T-cell (primary cell): ENCODE data around the gene WNT9A. TPM values are rescaled to one million over a fixed set of nuclear protein-coding genes. Genes with fewer than 3 reads are reported as not detected.

Source experiments
- ATAC-seq, 4 experiments: fragments of 200-7000 bp in 3 of 4; fragments of 150-1000 bp in 1 of 4; cut with Tn5 transposase; replicated peaks in 1 of 4; 1 replicate in 3 of 4; 2 replicates in 1 of 4; pipeline ENCODE4 v1.10.0; 2021; ENCODE audit warnings: moderate library complexity in 3 of 4, mild to moderate bottlenecking in 2 of 4, moderate number of reproducible peaks in 1 of 4
- CTCF ChIA-PET, 2 donors: fragments of 300-600 bp; sonication (Branson Sonifier 250); formaldehyde crosslinking; loops; one replicate each; lab custom pipeline; 2022; ENCODE audit warnings: antibody characterized with exemption in 2 of 2; lab: Charles Lee
- POLR2A ChIA-PET, 2 donors: fragments of 300-600 bp; sonication (Branson Sonifier 250); formaldehyde crosslinking; loops; one replicate each; lab custom pipeline; 2022; ENCODE audit warnings: antibody characterized with exemption in 2 of 2; lab: Charles Lee
- DNase-seq, 35 experiments: peaks; one replicate each; pipeline versions ENCODE4 v3.0.0 to v3.0.0-alpha.2; 2013 to 2023
- H3K27ac ChIP-seq: one replicate; pipeline ENCODE4 v1.5.1; 2013; ENCODE audit warnings: low read length
- H3K27me3 ChIP-seq, 2 experiments: replicated peaks in 1 of 2; 1 replicate in 1 of 2; 2 replicates in 1 of 2; pipeline versions ENCODE4 v1.6.1 to v1.7.0; 2013; ENCODE audit warnings: low read length in 1 of 2, mixed read lengths in 1 of 2; ENCODE audit not compliant: control insufficient read depth in 2 of 2, insufficient read depth in 2 of 2; ENCODE audit errors: extremely low read depth in 1 of 2
- H3K36me3 ChIP-seq, 2 donors: 1 replicate in 1 of 2; 2 replicates in 1 of 2; pipeline versions ENCODE4 v1.6.1 to v1.7.0; 2013; ENCODE audit warnings: low read length in 1 of 2; ENCODE audit not compliant: control insufficient read depth in 2 of 2, insufficient read depth in 1 of 2; ENCODE audit errors: extremely low read depth in 1 of 2
- H3K4me1 ChIP-seq, 2 experiments: 1 replicate in 1 of 2; 2 replicates in 1 of 2; pipeline versions ENCODE4 v1.6.1 to v1.7.0; 2013; ENCODE audit warnings: low read length in 2 of 2, mixed read lengths in 1 of 2; ENCODE audit not compliant: insufficient read depth in 2 of 2, control insufficient read depth in 1 of 2; ENCODE audit errors: extremely low read depth in 1 of 2
- H3K4me3 ChIP-seq, 2 donors: 1 replicate in 1 of 2; 2 replicates in 1 of 2; pipeline versions ENCODE4 v1.5.1 to v1.7.0; 2013; ENCODE audit warnings: mild to moderate bottlenecking in 2 of 2, low read length in 1 of 2, moderate library complexity in 1 of 2; ENCODE audit not compliant: control insufficient read depth in 1 of 2; ENCODE audit errors: extremely low read depth in 1 of 2
- H3K9me3 ChIP-seq: 2 replicates; pipeline ENCODE4 v1.7.0; 2013
- H3K27ac Mint-ChIP-seq, 2 donors: one replicate each; pipeline ENCODE4 v1.8.0; 2020 to 2021; ENCODE audit warnings: mild to moderate bottlenecking in 2 of 2, mixed read lengths in 2 of 2
- H3K27me3 Mint-ChIP-seq, 2 donors: one replicate each; pipeline ENCODE4 v1.8.0; 2021 to 2022; ENCODE audit warnings: mixed read lengths in 2 of 2
- H3K36me3 Mint-ChIP-seq: one replicate; pipeline ENCODE4 v1.8.0; 2021; ENCODE audit warnings: mixed read lengths
- H3K4me1 Mint-ChIP-seq, 3 donors: one replicate each; pipeline ENCODE4 v1.8.0; 2020 to 2022; ENCODE audit warnings: mixed read lengths in 3 of 3, mild to moderate bottlenecking in 1 of 3
- H3K4me3 Mint-ChIP-seq, 3 donors: one replicate each; pipeline ENCODE4 v1.8.0; 2020 to 2022; ENCODE audit warnings: mild to moderate bottlenecking in 3 of 3, mixed read lengths in 3 of 3, moderate library complexity in 3 of 3
- H3K9me3 Mint-ChIP-seq, 3 donors: one replicate each; pipeline ENCODE4 v1.8.0; 2020 to 2022; ENCODE audit warnings: mixed read lengths in 3 of 3
- WGBS: methylation state at CpG from one replicate; pipeline ENCODE4 v1.1.5; 2013; ENCODE audit warnings: missing lambda C conversion rate; ENCODE audit not compliant: insufficient coverage; 5-methylcytosine and 5-hydroxymethylcytosine counted together
- total RNA-seq, 35 experiments: library from RNA in 6 of 35; stranded (reverse) in 6 of 35; fragments of 120-200 nt in 1 of 35; gene quantifications; one replicate each; pipeline versions ENCODE4 v1.2.1 to v1.2.4 and lab custom pipeline; 2013 to 2026

The WNT9A gene
- total RNA-seq, 5 donors from 2014 or later (not counting 1 experiment from before 2014, with no cell fraction given), result 0.12 to 0.72 (median 0.48) TPM; not detected in 1

- no peak for ATAC-seq
- Histone ChIP-seq H3K27me3 (peaks cover 0 to 35% of the 10 kb centered on the region in 2 experiments), H3K36me3 (no peaks in the 10 kb centered on the region), H3K27ac (no peak overlapping the region), H3K4me1 (no peaks in the 10 kb centered on the region), H3K9me3 (no peaks in the 10 kb centered on the region), H3K4me3 (no peak overlapping the region)
- ChIA-PET CTCF (no interaction called here), POLR2A (no interaction called here)
- DNase-seq, result no peak
- H3K4me1 Mint-ChIP-seq, result peaks cover 2 to 7% (median 2%) of the 10 kb centered on the region in 3 donors
- H3K9me3 Mint-ChIP-seq, result no peaks in the 10 kb centered on the region
- no peak overlapping the region for H3K4me3 Mint-ChIP-seq
- 69% methylated on average over 7 of the region's 7 CpGs for WGBS
- no peak overlapping the region for H3K27ac Mint-ChIP-seq
- peaks cover 0 to 5% of the 10 kb centered on the region in 2 donors for H3K27me3 Mint-ChIP-seq
- H3K36me3 Mint-ChIP-seq, result no peaks in the 10 kb centered on the region
Observed at GRCh38 chr1:227908359-227908758, 39.4 kb downstream of the WNT9A start.

- ATAC-seq, result no peak
- CTCF ChIA-PET, result no interaction called here
Observed at GRCh38 chr1:227907439-227908015, 40.2 kb downstream of the WNT9A start.

GRCh38 chr1:227906550-227907071, 41.1 kb downstream of the WNT9A start:
- H3K4me3 ChIP-seq, result no peak overlapping the region
- ChIA-PET CTCF (no interaction called here), POLR2A (interaction anchor here in 1 of 2 donors (0.6 kb wide), 1 partner anchor 347 kb away, joined by 7 read pairs; no protein-coding TSS in a partner anchor)
- no peaks in the 10 kb centered on the region for H3K36me3 ChIP-seq
- H3K27me3 ChIP-seq, result peaks cover 0 to 35% of the 10 kb centered on the region in 2 experiments
- H3K4me1 ChIP-seq, result no peaks in the 10 kb centered on the region
- Mint-ChIP-seq H3K9me3 (no peaks in the 10 kb centered on the region), H3K4me1 (peaks cover 0 to 4% (median 0%) of the 10 kb centered on the region in 3 donors), H3K27ac (no peak overlapping the region), H3K36me3 (no peaks in the 10 kb centered on the region), H3K27me3 (no peaks in the 10 kb centered on the region), H3K4me3 (no peak overlapping the region)
- H3K9me3 ChIP-seq, result no peaks in the 10 kb centered on the region
- no peak overlapping the region for H3K27ac ChIP-seq
- ATAC-seq (no peak), DNase-seq (no peak)
- WGBS, result 90% methylated on average over 1 of the region's 1 CpG

More at GRCh38 chr1:227907439-227908015, 40.2 kb downstream of the WNT9A start:
- H3K27ac Mint-ChIP-seq, result no peak overlapping the region
- Histone ChIP-seq H3K4me1 (no peaks in the 10 kb centered on the region), H3K27me3 (peaks cover 0 to 35% of the 10 kb centered on the region in 2 experiments), H3K36me3 (no peaks in the 10 kb centered on the region), H3K9me3 (no peaks in the 10 kb centered on the region), H3K27ac (no peak overlapping the region), H3K4me3 (no peak overlapping the region)
- POLR2A ChIA-PET, result interaction anchor here in 1 of 2 donors (0.6 kb wide), 1 partner anchor 348 kb away, joined by 7 read pairs; no protein-coding TSS in a partner anchor
- no peak for DNase-seq
- peaks cover 0 to 3% (median 2%) of the 10 kb centered on the region in 3 donors for H3K4me1 Mint-ChIP-seq
- H3K27me3 Mint-ChIP-seq, result peaks cover 0 to 1% of the 10 kb centered on the region in 2 donors
- 73% methylated on average over 10 of the region's 13 CpGs for WGBS
- no peaks in the 10 kb centered on the region for H3K9me3 Mint-ChIP-seq
- H3K36me3 Mint-ChIP-seq, result no peaks in the 10 kb centered on the region
- H3K4me3 Mint-ChIP-seq, result no peak overlapping the region

- H3K4me1 Mint-ChIP-seq, result peaks cover 0 to 2% (median 0%) of the 10 kb centered on the region in 3 donors
- H3K27me3 Mint-ChIP-seq, result no peaks in the 10 kb centered on the region
- no peak overlapping the region for H3K4me3 ChIP-seq
Observed at GRCh38 chr1:227905573-227906487, 41.9 kb downstream of the WNT9A start.

GRCh38 chr1:227904541-227905335, 43.0 kb downstream of the WNT9A start:
- Histone ChIP-seq H3K4me3 (no peak overlapping the region), H3K27ac (no peak overlapping the region), H3K4me1 (no peaks in the 10 kb centered on the region), H3K36me3 (no peaks in the 10 kb centered on the region), H3K27me3 (peaks cover 0 to 26% of the 10 kb centered on the region in 2 experiments), H3K9me3 (no peaks in the 10 kb centered on the region)
- H3K4me3 Mint-ChIP-seq, result no peak overlapping the region
- H3K36me3 Mint-ChIP-seq, result no peaks in the 10 kb centered on the region
- WGBS, result 77% methylated on average over 10 of the region's 14 CpGs
- DNase-seq (no peak), ATAC-seq (no peak)
- H3K9me3 Mint-ChIP-seq, result no peaks in the 10 kb centered on the region
- peaks cover under 1 to 4% (median 2%) of the 10 kb centered on the region in 3 donors for H3K4me1 Mint-ChIP-seq
- H3K27me3 Mint-ChIP-seq, result no peaks in the 10 kb centered on the region
- H3K27ac Mint-ChIP-seq, result no peak overlapping the region
- ChIA-PET CTCF (no interaction called here), POLR2A (no interaction called here)

More at GRCh38 chr1:227905573-227906487, 41.9 kb downstream of the WNT9A start:
- 90% methylated on average over 13 of the region's 15 CpGs for WGBS
- peaks cover 0 to 29% of the 10 kb centered on the region in 2 experiments for H3K27me3 ChIP-seq
- no peak for DNase-seq
- Mint-ChIP-seq H3K27ac (no peak overlapping the region), H3K9me3 (no peaks in the 10 kb centered on the region), H3K4me3 (no peak overlapping the region), H3K36me3 (no peaks in the 10 kb centered on the region)
- H3K36me3 ChIP-seq, result no peaks in the 10 kb centered on the region
- no peaks in the 10 kb centered on the region for H3K9me3 ChIP-seq
- ChIA-PET CTCF (no interaction called here), POLR2A (no interaction called here)
- no peak for ATAC-seq
- H3K27ac ChIP-seq, result no peak overlapping the region
- H3K4me1 ChIP-seq, result no peaks in the 10 kb centered on the region
